SJSA1 (cell line): ENCODE data around the gene CBARP. TPM values are rescaled to one million over a fixed set of nuclear protein-coding genes. Genes with fewer than 3 reads are reported as not detected.
"Not testable (repeated sequence)": the region's sequence is repeated elsewhere in the genome, so short reads cannot be mapped to it uniquely, and the experiment has no call there.

Experiments used
- DNase-seq, 2 experiments: peaks; one replicate each; pipeline ENCODE4 v3.0.0-alpha.2; 2015 to 2020; ENCODE audit warnings: low spot score in 2 of 2, low read depth in 1 of 2
- H3K27ac ChIP-seq: fragments of 250-450 bp; sonication (Bioruptor Pico); 2 replicates; pipeline ENCODE4 v1.5.1; 2020; ENCODE audit warnings: mild to moderate bottlenecking, moderate library complexity
- H3K27me3 ChIP-seq: fragments of 250-450 bp; sonication (Bioruptor Pico); replicated peaks from 2 replicates; pipeline ENCODE4 v1.5.1; 2020; ENCODE audit warnings: mild to moderate bottlenecking, moderate library complexity
- H3K36me3 ChIP-seq: fragments of 250-450 bp; sonication (Bioruptor Pico); 2 replicates; pipeline ENCODE4 v1.5.1; 2020; ENCODE audit warnings: mild to moderate bottlenecking
- H3K4me1 ChIP-seq: fragments of 250-450 bp; sonication (Bioruptor Pico); replicated peaks from 2 replicates; pipeline ENCODE4 v1.6.1; 2021; ENCODE audit warnings: mild to moderate bottlenecking
- H3K4me3 ChIP-seq: fragments of 250-450 bp; sonication (Bioruptor Pico); 2 replicates; pipeline ENCODE4 v1.5.1; 2020; ENCODE audit warnings: mild to moderate bottlenecking
- H3K9me3 ChIP-seq: fragments of 250-450 bp; sonication (Bioruptor Pico); replicated peaks from 2 replicates; pipeline ENCODE4 v1.5.1; 2020; ENCODE audit warnings: mild to moderate bottlenecking
- total RNA-seq: library from RNA; depleted of rRNA; stranded (reverse); fragments of >200 nt; shearing (Covaris generic); gene quantifications from 2 replicates; pipeline ENCODE4 v1.2.3, GENCODE V29; 2014

CBARP gene
- total RNA-seq, 1 experiment from 2014 or later = 1.6 TPM

- no peaks in the 10 kb centered on the region for H3K27me3 ChIP-seq
- H3K9me3 ChIP-seq = no peaks in the 10 kb centered on the region
- peak overlapping the region; percentile 68; the same call in 1 of the 2 replicates for H3K27ac ChIP-seq
- peaks cover 70% of the 10 kb centered on the region for H3K36me3 ChIP-seq
- DNase-seq = no peak
- H3K4me3 ChIP-seq = no peak overlapping the region
- H3K4me1 ChIP-seq = peaks cover 40% of the 10 kb centered on the region
Measured at GRCh38 chr19:1213391-1214286, 24.2 kb downstream of the CBARP start.

GRCh38 chr19:1211494-1212234 lies 26.1 kb downstream of the CBARP start:
- Histone ChIP-seq H3K4me1 (peaks cover 51% of the 10 kb centered on the region), H3K27me3 (no peaks in the 10 kb centered on the region), H3K4me3 (no peak overlapping the region), H3K36me3 (peaks cover 61% of the 10 kb centered on the region), H3K9me3 (no peaks in the 10 kb centered on the region), H3K27ac (no peak overlapping the region)
- no peak for DNase-seq

GRCh38 chr19:1210227-1210538 lies 27.6 kb downstream of the CBARP start:
- H3K9me3 ChIP-seq = no peaks in the 10 kb centered on the region
- no peaks in the 10 kb centered on the region for H3K27me3 ChIP-seq
- H3K36me3 ChIP-seq = peaks cover 60% of the 10 kb centered on the region
- no peak overlapping the region for H3K4me3 ChIP-seq
- DNase-seq = no peak
- H3K4me1 ChIP-seq = peaks cover 38% of the 10 kb centered on the region
- no peak overlapping the region for H3K27ac ChIP-seq

GRCh38 chr19:1208830-1209229 lies 29.0 kb downstream of the CBARP start:
- peaks cover 30% of the 10 kb centered on the region for H3K4me1 ChIP-seq
- not testable (repeated sequence) for DNase-seq, H3K9me3 ChIP-seq, H3K27ac ChIP-seq, H3K27me3 ChIP-seq, H3K4me3 ChIP-seq
- H3K36me3 ChIP-seq = peaks cover 52% of the 10 kb centered on the region

- DNase-seq = peak in 1 of 2 experiments; percentile 46
- peaks cover 36% of the 10 kb centered on the region for H3K36me3 ChIP-seq
- peak overlapping the region; percentile 87 for H3K4me3 ChIP-seq
- H3K27me3 ChIP-seq = no peaks in the 10 kb centered on the region
- no peaks in the 10 kb centered on the region for H3K9me3 ChIP-seq
- H3K27ac ChIP-seq = no peak overlapping the region
- peaks cover 35% of the 10 kb centered on the region for H3K4me1 ChIP-seq
Measured at GRCh38 chr19:1206864-1207450, 30.8 kb downstream of the CBARP start.

GRCh38 chr19:1206150-1206863 lies 31.5 kb downstream of the CBARP start:
- Histone ChIP-seq H3K4me3 (peak overlapping the region; percentile 87), H3K27me3 (no peaks in the 10 kb centered on the region), H3K27ac (no peak overlapping the region), H3K4me1 (peaks cover 36% of the 10 kb centered on the region), H3K36me3 (peaks cover 30% of the 10 kb centered on the region), H3K9me3 (no peaks in the 10 kb centered on the region)
- peak; percentile 44 to 57 for DNase-seq

GRCh38 chr19:1205114-1206099 lies 32.4 kb downstream of the CBARP start, which contains the start of gene STK11:
Gene STK11, plus strand, starts transcription at chr19:1205778. Its CDS starts 1,136 bp downstream, at chr19:1206914.
- H3K4me1 ChIP-seq = peaks cover 45% of the 10 kb centered on the region
- peak; percentile 93 to 99 for DNase-seq
- peaks cover 21% of the 10 kb centered on the region for H3K36me3 ChIP-seq
- H3K4me3 ChIP-seq = peak within 1 kb of the TSS; percentile 87
- H3K27ac ChIP-seq = 0 out of 2 replicates have a peak within 1 kb of the TSS, but pooled peaks have one; percentile 18
- no peaks in the 10 kb centered on the region for H3K9me3 ChIP-seq
- no peaks in the 10 kb centered on the region for H3K27me3 ChIP-seq

GRCh38 chr19:1200614-1201013 lies 37.2 kb downstream of the CBARP start:
- peaks cover 30% of the 10 kb centered on the region for H3K4me1 ChIP-seq
- not testable (repeated sequence) for H3K36me3 ChIP-seq, H3K27ac ChIP-seq, H3K4me3 ChIP-seq, H3K9me3 ChIP-seq, H3K27me3 ChIP-seq
- DNase-seq = peak; percentile 65 to 69

- H3K36me3 ChIP-seq = no peaks in the 10 kb centered on the region
- 0 out of 2 replicates have a peak, but pooled peaks cover 1% of the 10 kb centered on the region for H3K9me3 ChIP-seq
- no peak overlapping the region for H3K27ac ChIP-seq
- no peak for DNase-seq
- no peaks in the 10 kb centered on the region for H3K27me3 ChIP-seq
- peaks cover 26% of the 10 kb centered on the region for H3K4me1 ChIP-seq
- H3K4me3 ChIP-seq = no peak overlapping the region
Measured at GRCh38 chr19:1199531-1199930, 38.3 kb downstream of the CBARP start.

- Histone ChIP-seq H3K27ac (no peak overlapping the region), H3K4me1 (peaks cover 12% of the 10 kb centered on the region), H3K4me3 (no peak overlapping the region), H3K9me3 (0 out of 2 replicates have a peak, but pooled peaks cover 1% of the 10 kb centered on the region), H3K36me3 (no peaks in the 10 kb centered on the region), H3K27me3 (no peaks in the 10 kb centered on the region)
- no peak for DNase-seq
Measured at GRCh38 chr19:1189419-1189818, 48.4 kb downstream of the CBARP start.

GRCh38 chr19:1183543-1184172 lies 54.1 kb downstream of the CBARP start:
- no peak overlapping the region for H3K4me3 ChIP-seq
- DNase-seq = peak; percentile 56 to 75
- H3K27ac ChIP-seq = peak overlapping the region; percentile 65
- no peaks in the 10 kb centered on the region for H3K27me3 ChIP-seq
- H3K4me1 ChIP-seq = peaks cover 25% of the 10 kb centered on the region
- no peaks in the 10 kb centered on the region for H3K36me3 ChIP-seq
- H3K9me3 ChIP-seq = no peaks in the 10 kb centered on the region

GRCh38 chr19:1182727-1183126 lies 55.1 kb downstream of the CBARP start:
- H3K36me3 ChIP-seq = no peaks in the 10 kb centered on the region
- no peak overlapping the region for H3K27ac ChIP-seq
- H3K4me3 ChIP-seq = no peak overlapping the region
- H3K4me1 ChIP-seq = peaks cover 30% of the 10 kb centered on the region
- H3K9me3 ChIP-seq = no peaks in the 10 kb centered on the region
- no peaks in the 10 kb centered on the region for H3K27me3 ChIP-seq
- DNase-seq = no peak
